WTC11 (cell line): ENCODE data around the gene BICRA.

ENCODE experiments used
- GTF2I ChIP-seq: fragments of 250-450 bp; sonication (Bioruptor Pico); conservative IDR thresholded peaks from 2 replicates; pipeline ENCODE4 v1.4.0; 2021; ENCODE audit warnings: mild to moderate bottlenecking
- NFYB ChIP-seq: sonication (generic); formaldehyde crosslinking; conservative IDR thresholded peaks from 2 replicates; pipeline ENCODE4 v1.8.0; 2022; ENCODE audit warnings: low read depth, missing genetic modification reagents
- SMAD3 ChIP-seq: sonication (generic); formaldehyde crosslinking; IDR thresholded peaks from 2 replicates; pipeline ENCODE4 v1.8.0; 2022; ENCODE audit warnings: missing genetic modification reagents, mild to moderate bottlenecking, borderline replicate concordance
- SMAD4 ChIP-seq: sonication (generic); formaldehyde crosslinking; IDR thresholded peaks from 2 replicates; pipeline ENCODE4 v1.8.0; 2022; ENCODE audit warnings: mild to moderate bottlenecking, missing genetic modification reagents
- TF ChIP-seq, protein P1 (sequence below): fragments of 200-600 bp; IDR thresholded peaks from 2 replicates; pipeline ENCODE4 v1.8.0; 2022; ENCODE audit warnings: antibody characterized with exemption
- TF ChIP-seq, protein P2 (sequence below): sonication (generic); formaldehyde crosslinking; IDR thresholded peaks from 2 replicates; pipeline ENCODE4 v1.8.1; 2023; ENCODE audit warnings: mild to moderate bottlenecking, moderate library complexity, missing genetic modification reagents
- TF ChIP-seq, protein P3 (sequence below): sonication (generic); formaldehyde crosslinking; IDR thresholded peaks from 2 replicates; pipeline ENCODE4 v1.8.0; 2022; ENCODE audit warnings: mild to moderate bottlenecking, missing genetic modification reagents

DNA sequence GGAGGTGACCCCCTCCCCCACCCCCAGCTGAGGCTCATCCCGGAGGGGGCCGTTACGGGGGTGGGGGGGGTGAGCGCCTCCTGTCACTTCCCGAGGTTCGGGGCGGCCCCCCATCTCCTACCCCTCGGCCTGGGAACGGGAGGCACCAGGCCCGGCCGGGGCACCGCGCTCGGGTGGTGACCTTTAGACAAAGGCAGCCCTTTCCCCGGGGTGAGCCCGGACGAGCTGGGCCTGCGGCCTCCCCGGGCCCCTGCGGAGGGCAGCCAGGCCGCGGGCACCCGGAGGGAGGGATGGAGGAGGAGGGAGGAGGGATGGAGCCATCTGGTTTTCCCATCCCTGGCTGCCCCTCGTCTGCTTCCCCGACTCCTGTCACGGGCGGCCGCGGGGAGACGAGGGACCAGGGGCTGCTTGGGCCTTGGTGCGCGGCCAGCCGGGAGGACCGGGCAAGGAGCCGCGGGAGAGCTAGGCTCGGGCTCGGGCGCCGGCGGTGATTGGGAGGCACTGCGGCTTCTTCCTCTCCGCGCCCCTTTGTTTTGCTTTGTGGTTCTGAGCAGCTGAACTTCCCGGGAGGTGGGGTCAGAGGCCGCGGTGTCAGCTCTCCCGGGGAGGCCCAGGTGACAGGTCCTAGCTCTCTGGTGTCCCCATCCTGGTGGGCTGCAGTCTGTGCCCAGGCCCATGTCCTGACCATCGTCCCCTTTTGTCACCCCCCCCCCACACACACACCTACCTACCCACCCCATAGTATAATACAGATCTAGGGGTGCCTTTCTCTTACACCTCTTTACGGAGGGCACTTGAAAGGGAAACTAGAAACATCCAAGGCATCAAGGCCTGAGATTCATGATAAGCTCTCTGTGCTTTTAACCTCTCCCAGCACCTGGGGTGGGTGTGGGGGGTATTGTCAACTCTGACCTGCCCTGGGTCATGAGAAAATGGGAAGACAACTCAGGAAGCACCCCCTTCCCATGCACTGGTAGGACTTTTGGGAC, 1.3 kb downstream of the BICRA start:
- TF ChIP-seq, protein P1, sequence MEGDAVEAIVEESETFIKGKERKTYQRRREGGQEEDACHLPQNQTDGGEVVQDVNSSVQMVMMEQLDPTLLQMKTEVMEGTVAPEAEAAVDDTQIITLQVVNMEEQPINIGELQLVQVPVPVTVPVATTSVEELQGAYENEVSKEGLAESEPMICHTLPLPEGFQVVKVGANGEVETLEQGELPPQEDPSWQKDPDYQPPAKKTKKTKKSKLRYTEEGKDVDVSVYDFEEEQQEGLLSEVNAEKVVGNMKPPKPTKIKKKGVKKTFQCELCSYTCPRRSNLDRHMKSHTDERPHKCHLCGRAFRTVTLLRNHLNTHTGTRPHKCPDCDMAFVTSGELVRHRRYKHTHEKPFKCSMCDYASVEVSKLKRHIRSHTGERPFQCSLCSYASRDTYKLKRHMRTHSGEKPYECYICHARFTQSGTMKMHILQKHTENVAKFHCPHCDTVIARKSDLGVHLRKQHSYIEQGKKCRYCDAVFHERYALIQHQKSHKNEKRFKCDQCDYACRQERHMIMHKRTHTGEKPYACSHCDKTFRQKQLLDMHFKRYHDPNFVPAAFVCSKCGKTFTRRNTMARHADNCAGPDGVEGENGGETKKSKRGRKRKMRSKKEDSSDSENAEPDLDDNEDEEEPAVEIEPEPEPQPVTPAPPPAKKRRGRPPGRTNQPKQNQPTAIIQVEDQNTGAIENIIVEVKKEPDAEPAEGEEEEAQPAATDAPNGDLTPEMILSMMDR, result no peak
- no peak for TF ChIP-seq SMAD3 (CRISPR knock-in tag)
- TF ChIP-seq, protein P2, sequence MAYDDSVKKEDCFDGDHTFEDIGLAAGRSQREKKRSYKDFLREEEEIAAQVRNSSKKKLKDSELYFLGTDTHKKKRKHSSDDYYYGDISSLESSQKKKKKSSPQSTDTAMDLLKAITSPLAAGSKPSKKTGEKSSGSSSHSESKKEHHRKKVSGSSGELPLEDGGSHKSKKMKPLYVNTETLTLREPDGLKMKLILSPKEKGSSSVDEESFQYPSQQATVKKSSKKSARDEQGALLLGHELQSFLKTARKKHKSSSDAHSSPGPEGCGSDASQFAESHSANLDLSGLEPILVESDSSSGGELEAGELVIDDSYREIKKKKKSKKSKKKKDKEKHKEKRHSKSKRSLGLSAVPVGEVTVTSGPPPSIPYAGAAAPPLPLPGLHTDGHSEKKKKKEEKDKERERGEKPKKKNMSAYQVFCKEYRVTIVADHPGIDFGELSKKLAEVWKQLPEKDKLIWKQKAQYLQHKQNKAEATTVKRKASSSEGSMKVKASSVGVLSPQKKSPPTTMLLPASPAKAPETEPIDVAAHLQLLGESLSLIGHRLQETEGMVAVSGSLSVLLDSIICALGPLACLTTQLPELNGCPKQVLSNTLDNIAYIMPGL (CRISPR knock-in tag), result no peak; the same call in 1 of the 2 replicates
- TF ChIP-seq SMAD4 (CRISPR knock-in tag), result no peak
- TF ChIP-seq GTF2I (CRISPR knock-in tag), result no peak
- TF ChIP-seq, protein P3, sequence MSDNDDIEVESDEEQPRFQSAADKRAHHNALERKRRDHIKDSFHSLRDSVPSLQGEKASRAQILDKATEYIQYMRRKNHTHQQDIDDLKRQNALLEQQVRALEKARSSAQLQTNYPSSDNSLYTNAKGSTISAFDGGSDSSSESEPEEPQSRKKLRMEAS (CRISPR knock-in tag), result no peak
- TF ChIP-seq NFYB (CRISPR knock-in tag), result no peak
